Lower leg skin (tissue), 4 donors: ENCODE data around the gene UNC5CL. TPM values are rescaled to one million over a fixed set of nuclear protein-coding genes. Genes with fewer than 3 reads are reported as not detected.

ENCODE experiments used
- DNase-seq, 2 donors: peaks; one replicate each; pipeline ENCODE4 v3.0.0-alpha.2; 2019; ENCODE audit warnings: low spot score in 2 of 2
- H3K4me3 ChIP-seq: fragments of 200-600 bp; sonication (generic); 2 replicates; pipeline ENCODE4 v1.5.1; 2017; ENCODE audit warnings: mild to moderate bottlenecking, low read depth; ENCODE audit not compliant: poor library complexity, severe bottlenecking
- CTCF ChIP-seq, 3 donors: fragments of 450-650 bp; IDR thresholded peaks; one replicate each; pipeline ENCODE4 v1.5.1; 2016; ENCODE audit warnings: antibody characterized with exemption in 3 of 3, mild to moderate bottlenecking in 3 of 3, moderate library complexity in 2 of 3
- POLR2A ChIP-seq, 2 donors: fragments of 450-650 bp; IDR thresholded peaks; one replicate each; pipeline ENCODE4 v1.6.1; 2016 to 2017; ENCODE audit warnings: antibody characterized with exemption in 2 of 2, mild to moderate bottlenecking in 1 of 2, moderate library complexity in 1 of 2
- WGBS, 2 donors: methylation state at CpG; one replicate each; pipeline ENCODE4 v1.1.5; 2018; 5-methylcytosine and 5-hydroxymethylcytosine counted together
- intact Hi-C: fragments of 100-400 bp; cut with DNase I; formaldehyde crosslinking; loops from one replicate; pipeline ENCODE4 v1.15.0; 2023; ENCODE audit warnings: low total_unique reads
- total RNA-seq, 4 donors: library from RNA; depleted of rRNA; stranded (reverse); fragments of >200 nt; gene quantifications; one replicate each; pipeline ENCODE4 v1.1.0, GENCODE V29; 2016

Gene UNC5CL
- total RNA-seq, 4 donors from 2014 or later = 0.49 to 3.2 (median 1.7) TPM

GRCh38 chr6:41079080-41079479, 40.1 kb upstream of the UNC5CL start:
- no peak overlapping the region for H3K4me3 ChIP-seq
- intact Hi-C loops = no loop called here
- 97 to 100% methylated on average over 1 of the region's 1 CpG for WGBS, 2 donors
- TF ChIP-seq POLR2A (IDR thresholded peaks at IDR 0.05) = no peak
- no peak for DNase-seq

GRCh38 chr6:41078101-41078500, 39.1 kb upstream of the UNC5CL start:
- no peak overlapping the region for H3K4me3 ChIP-seq
- no peak for DNase-seq
- WGBS, 2 donors = 85 to 89% methylated on average over 3 of the region's 3 CpGs
- TF ChIP-seq POLR2A (IDR thresholded peaks at IDR 0.05) (no peak), CTCF (IDR thresholded peaks at IDR 0.05) (no peak)
- intact Hi-C loops = no loop called here

- intact Hi-C loops = no loop called here
- no peak overlapping the region for H3K4me3 ChIP-seq
- WGBS, 2 donors = 48 to 50% methylated on average over 2 of the region's 2 CpGs
- TF ChIP-seq POLR2A (IDR thresholded peaks at IDR 0.05) (no peak), CTCF (IDR thresholded peaks at IDR 0.05) (no peak)
- DNase-seq = no peak
These were observed 38.5 kb upstream of the UNC5CL start for GRCh38 chr6:41077536-41077935.

DNA sequence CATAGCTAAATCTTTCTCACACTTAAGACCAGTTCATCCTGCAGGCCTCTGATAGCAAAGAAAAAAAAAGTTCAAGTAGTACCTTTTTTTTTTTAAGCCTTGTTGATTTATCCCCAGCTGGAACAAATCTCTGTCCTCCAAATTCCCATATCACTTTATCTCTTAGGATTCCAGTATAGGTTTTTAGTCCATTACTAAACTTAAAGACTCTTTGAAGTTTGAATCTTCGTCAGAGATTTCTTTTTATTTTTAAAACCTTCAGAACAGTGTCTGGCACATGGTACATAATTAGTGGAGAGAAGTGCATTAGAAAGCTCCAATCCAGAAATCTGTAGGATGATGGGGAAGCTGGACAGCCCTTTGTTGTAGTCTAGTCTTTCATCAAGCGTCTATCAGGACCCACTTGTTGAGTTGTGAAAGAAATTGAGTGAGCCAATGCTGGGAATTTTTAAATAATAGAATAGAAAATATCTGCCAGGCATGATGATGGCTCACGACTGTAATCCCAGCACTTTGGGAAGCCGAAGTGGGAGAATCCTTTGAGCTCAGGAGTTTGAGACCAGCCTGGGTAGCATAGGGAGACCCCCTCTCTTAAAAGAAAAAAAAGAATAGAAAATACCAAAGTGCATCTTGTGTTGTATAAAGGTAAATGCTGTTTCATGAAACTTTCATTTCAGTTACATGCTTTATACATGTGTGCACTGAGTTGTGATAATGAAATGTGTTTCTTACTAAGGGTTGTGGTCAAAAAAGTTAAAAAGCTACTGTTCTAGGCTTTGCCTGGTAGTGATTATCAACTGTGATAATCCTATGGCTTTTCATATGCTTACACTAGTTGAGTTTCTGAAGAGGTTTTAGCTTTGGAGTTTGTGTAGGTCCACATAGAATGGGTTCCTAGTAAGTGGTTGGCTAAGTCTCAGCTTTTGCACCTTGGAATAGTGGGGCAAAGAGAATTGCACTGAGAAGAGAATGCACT, 36.9 kb upstream of the UNC5CL start:
- no peak for DNase-seq
- no peak overlapping the region for H3K4me3 ChIP-seq
- intact Hi-C loops = no loop called here
- no peak for TF ChIP-seq CTCF (IDR thresholded peaks at IDR 0.05)
- TF ChIP-seq POLR2A (IDR thresholded peaks at IDR 0.05) = no peak
- WGBS, 2 donors = 75 to 76% methylated on average over 4 of the region's 4 CpGs

- DNase-seq = no peak
- no peak for TF ChIP-seq CTCF (IDR thresholded peaks at IDR 0.05)
- TF ChIP-seq POLR2A (IDR thresholded peaks at IDR 0.05) = no peak
- intact Hi-C loops = no loop called here
- 34 to 36% methylated on average over 11 of the region's 11 CpGs for WGBS, 2 donors
- no peak overlapping the region for H3K4me3 ChIP-seq
These were observed 35.8 kb upstream of the UNC5CL start for GRCh38 chr6:41074692-41075436.
